ENCODE results near the gene LONP1. TPM values are rescaled to one million over a fixed set of nuclear protein-coding genes. Genes with fewer than 3 reads are reported as not detected.
"Not testable (repeated sequence)": the region's sequence is repeated elsewhere in the genome, so short reads cannot be mapped to it uniquely, and the experiment has no call there.

The LONP1 gene
- total RNA-seq: 30.7 TPM

DNA sequence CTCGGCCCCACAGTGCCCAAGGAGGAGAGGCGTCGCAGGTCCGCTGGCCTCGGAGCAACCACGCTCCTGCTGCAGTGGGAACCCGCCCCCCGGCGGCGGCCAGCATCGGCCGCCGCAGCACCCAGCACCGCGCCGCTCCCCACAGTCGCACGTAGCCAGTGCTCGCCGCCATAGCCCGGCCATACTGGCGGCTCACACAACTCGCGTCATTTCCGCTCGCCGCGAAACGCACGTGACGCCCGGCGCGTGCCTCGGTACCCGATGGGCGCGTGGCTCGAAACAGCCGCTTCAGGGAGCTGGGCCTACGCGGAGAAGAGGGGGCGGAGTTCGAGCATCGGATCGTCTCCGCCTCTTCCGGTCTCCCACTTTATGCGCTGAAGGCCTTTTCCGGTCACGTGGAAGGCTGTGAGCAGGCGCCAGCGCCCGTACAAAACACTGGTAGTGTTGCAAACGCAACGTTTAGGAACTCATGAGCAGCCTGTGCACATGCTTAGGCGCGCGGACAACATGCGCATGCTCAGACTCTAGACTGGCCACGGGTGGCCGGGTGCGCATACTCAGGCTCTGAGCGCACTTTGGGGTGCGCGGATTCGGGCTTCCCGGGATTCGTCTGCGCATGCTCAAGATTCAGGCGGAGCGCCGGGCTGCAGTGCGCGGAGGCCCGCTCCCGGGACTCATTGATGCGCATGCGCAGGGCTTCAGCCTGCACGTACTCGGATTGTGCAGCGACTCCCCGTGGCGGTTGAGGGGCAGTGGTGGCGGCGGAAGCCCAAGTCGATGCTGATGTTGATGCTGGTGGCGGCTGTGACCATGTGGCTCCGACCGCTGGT is at the start of gene LONP1, which contains the start of gene CATSPERD:
TSS of gene LONP1 (minus strand) at position 186 of the 830 bp plus-strand sequence. CDS start at position 172, 14 bp downstream.
TSS of gene CATSPERD (plus strand) at position 677 of the 830 bp plus-strand sequence. CDS start at position 778, 101 bp downstream.
- DNase-seq: peak; percentile 99

- no peak for DNase-seq
These were observed 48.0 kb upstream of the LONP1 start for GRCh38 chr19:5767949-5768348.

DNA sequence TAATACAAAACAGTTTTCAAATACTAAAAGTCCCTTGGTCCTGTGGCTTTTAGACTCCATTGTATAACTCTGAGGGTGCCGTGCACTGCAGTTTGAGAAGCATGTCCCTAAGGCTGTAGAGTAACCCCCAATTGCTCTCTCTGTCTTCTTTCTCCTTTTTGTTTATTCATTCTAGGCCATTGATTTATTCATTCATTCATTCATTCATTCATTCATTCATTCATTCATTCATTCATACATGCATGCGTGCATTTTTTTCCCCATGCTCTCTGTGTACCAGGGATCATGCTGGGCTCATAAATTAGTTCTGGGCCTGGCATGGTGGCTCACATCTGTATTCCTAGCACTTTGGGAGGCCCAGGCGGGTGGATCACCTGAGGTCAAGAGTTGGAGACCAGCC is 45.3 kb upstream of the LONP1 start:
- no peak for DNase-seq

GRCh38 chr19:5762608-5763217 is 42.8 kb upstream of the LONP1 start:
- no peak for DNase-seq

GRCh38 chr19:5753743-5754142 is 33.8 kb upstream of the LONP1 start:
- no peak for DNase-seq

DNA sequence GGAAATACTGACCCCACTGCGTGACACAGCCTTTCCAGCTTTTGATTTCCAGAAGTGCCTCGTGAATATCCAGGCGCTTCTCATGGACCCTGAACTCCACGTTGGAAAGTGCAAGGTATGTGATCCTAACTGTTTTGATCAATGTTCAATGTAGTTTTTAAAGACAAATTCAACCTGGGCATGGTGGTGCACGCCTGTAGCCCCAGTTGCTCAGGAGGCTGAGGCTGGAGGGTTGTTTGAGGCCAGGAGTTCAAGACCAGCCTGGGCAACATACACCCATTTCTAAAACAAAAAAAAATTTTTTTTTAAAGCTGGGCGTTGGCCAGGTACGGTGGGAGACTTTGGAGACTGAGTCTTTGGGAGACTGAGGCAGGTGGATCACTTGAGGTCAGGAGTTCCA is 31.8 kb upstream of the LONP1 start:
- no peak for DNase-seq

DNA sequence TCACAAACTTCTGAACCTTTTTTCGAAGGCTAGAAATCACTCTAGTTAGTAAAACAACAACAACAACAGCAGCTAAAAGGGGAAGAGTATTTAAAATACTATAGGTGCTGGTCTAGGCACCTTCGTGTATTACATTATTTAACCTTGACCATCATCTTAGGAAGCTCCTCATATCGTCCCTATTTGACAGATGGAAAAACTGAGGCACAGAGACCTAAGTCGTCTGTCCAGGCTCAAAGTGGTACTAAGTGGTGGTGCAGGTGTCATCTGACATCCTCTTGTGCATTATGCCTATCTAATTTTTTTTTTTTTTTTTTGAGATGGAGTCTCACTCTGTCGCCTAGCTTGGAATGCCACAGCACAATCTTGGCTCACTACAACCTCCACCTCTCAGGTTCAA is 29.6 kb upstream of the LONP1 start:
- DNase-seq: no peak

DNA sequence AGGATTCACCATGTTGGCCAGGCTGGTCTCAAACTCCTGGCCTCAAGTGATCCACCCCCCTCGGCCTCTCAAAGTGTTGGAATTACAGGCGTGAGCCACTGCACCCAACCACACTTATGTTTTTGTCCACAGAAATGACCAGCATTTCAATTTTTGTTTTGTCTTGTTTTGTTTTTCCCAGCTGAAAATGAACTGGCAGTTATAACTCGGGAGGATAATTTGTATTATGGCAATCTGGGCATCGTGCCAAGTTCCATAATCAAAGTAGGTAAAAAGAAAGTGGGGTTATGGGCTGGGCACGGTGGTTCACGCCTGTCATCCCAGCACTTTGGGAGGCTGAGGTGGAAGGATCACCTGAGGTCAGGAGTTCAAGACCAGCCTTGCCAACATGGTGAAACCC is 29.0 kb upstream of the LONP1 start:
- DNase-seq: not testable (repeated sequence)

DNA sequence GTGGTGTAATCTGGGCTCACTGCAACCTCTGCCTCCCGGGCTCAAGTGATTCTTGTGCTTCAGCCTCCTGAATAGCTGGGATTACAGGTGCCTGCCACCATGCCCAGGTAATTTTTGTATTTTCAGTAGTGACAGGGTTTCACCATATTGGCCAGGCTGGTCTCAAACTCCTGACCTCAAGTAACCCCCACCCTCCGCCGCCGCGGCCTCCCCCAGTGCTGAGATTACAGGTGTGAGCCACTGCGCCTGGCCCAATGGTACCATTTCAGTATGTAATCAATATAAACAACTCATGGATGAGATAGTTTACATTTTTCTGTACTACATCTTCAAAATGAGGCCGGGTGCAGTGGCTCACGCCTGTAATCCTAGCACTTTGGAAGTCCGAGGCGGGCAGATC is 25.1 kb upstream of the LONP1 start:
- DNase-seq: not testable (repeated sequence)

- DNase-seq: no peak
These were observed 23.7 kb upstream of the LONP1 start for GRCh38 chr19:5743630-5744029.

- no peak for DNase-seq
These were observed 22.1 kb upstream of the LONP1 start for GRCh38 chr19:5742051-5742450.

GRCh38 chr19:5738423-5738822 is 18.5 kb upstream of the LONP1 start:
- DNase-seq: no peak

DNA sequence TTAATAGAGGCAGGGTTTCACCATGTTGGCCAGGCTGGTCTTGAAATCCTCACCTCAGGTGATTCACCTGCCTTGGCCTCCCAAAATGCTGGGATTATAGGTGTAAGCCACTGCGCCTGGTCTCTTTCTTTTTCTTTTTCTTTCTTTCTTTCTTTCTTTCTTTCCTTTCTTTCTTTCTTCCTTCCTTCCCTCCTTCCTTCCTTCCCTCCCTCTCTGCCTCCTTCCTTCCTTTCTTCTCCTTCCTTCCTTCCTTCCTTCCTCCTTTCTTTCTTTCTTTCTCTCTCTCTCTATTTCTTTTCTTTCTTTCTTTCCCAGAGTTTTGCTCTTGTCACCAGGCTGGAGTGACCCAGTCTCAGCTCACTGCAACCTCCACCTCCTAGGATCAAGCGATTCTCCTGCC is 13.2 kb upstream of the LONP1 start:
- not testable (repeated sequence) for DNase-seq

DNA sequence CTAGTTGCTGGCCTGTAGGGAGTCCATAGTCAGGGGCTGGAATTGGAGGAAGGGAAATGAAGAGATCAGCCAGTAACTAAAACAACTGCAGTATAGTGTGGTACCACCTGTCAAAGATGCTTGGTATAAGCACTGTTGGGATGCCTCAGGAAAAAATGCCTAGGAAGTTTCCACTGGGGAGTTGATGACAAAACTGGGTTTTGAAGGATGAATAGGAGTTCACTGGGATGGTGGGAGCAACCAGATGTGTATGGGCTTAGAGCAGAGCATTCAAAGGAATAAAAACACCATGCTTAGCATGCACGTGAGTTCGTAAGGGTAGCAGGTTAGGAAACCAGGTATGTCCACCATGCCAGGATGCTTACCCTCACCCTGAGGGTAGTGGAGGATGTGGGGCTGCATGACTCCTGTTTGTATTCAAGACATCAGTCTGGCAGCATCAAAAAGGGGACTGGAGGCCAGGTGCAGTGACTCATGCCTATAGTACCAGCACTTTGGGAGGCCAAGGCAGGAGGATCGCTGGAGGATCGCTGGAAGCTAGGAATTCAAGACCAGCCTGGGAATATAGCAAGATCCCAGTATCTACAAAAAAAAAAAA is 7.6 kb upstream of the LONP1 start:
- no peak for DNase-seq

DNA sequence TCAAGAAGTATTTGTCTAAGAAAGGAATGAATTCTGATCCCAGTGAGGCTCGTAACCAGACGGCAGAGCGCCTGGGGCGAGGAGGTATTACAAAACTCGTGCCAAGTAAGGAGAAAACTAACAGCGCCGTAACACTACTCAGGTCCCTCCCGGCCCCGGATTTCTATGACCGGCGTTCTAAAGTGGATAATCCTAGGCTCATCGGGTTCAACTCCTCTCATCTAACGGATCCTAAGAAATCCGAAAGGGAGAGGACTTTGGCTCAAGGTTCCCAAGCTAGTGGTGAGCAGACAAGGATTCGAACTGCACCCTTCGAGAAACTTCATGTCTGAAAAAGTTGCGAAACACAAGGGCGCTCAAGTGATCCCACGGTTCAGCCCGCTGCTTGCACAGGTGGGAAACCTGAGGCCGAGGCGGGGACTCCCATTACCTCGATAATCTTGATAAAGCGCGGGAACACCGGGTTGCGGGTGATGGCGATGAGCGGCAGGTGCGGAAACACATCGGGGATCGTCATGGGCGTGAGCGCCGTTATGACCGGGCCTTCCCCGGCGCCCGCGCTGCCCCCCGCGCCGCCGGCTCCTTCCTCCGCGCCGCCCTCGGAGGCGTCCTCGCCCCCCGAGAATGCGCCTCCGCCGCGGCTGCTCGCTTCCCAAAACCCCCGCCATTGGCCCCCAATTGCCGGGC is 529 bp downstream of the LONP1 start:
- no peak for DNase-seq

DNA sequence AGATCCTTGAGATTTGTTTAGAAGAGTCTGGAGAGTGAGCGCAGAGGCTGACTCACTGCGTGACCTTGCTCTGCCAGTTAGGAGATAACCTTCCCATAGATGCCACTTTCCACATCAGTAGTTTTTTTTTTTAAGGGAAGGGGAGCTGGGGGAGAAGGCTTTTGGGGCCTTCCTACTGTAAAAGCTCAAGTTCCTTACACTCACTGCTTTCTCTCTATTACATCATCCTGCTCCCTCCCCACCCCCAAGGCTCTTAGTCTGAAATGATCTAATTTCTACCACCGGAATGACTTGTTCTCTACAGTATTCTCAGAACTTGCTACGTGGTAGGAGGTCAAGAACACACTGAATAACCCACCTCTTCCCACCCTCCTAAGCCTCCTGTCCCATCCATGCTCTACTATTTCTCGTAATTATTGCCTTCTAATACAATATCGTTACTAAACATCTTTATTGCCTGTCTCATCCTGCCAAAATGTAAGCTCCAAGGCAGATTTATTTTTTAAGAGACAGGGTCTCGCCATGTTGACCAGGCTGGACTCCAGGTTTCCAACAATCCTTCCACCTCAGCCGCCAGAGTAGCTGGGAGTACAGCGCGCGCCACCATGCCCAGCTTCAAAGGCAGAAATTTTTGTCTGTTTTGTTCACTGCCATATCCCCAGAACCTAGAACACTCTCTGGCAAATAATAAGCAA is 1.2 kb downstream of the LONP1 start:
- no peak for DNase-seq

- no peak for DNase-seq
These were observed 1.8 kb downstream of the LONP1 start for GRCh38 chr19:5718037-5718578.

DNA sequence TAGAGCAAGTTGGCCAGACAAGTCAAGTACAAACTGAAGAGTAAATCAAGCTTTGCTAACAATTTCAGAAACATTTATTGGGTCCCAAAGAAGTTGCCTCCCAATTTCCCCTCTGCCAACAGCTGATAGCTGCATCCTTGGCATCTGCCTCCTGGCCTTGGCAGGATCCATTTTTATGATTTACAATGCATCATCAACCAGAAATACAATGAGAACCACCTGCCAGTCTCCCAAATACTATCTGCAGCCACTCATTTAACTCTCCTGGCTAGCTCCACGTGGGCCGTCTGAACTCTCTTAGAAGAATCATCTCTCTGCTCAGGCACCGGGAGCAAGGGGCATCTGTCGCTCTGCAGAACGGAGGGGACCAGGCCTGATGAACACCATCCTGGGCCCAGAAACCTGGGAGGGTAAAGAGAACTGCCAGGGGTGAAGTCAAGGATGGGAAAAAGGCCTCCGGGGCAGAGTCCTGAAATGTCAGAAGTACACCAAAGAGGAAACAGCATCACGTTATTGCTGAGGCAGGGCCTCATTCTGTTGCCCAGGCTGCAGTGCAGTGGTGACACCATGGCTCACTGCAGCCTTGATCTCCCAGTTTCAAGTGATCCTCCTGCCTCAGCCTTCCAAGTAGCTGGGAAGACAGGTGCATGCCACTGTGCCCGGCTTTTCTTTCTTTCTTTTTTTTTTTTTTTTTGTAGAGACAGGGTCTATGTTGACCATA is 2.6 kb downstream of the LONP1 start:
- DNase-seq: no peak

DNA sequence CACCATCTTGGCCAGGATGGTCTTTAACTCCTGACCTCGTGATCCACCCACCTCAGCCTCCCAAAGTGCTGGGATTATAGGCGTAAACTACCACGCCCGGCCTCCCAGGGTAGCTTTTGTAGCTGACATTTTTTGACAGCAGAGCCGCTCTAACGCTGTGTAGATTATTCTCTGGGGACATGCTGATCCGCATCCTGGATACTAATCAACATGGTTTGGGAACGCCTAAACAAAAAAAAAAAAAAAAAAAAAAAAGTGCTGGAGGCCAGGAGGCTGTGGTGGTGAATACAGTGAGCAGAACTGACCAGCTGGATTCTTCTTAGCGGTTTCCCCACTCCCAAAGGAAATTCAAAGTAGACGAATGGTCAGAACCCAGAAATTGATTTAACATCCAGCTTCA is 5.1 kb downstream of the LONP1 start:
- no peak for DNase-seq

DNA sequence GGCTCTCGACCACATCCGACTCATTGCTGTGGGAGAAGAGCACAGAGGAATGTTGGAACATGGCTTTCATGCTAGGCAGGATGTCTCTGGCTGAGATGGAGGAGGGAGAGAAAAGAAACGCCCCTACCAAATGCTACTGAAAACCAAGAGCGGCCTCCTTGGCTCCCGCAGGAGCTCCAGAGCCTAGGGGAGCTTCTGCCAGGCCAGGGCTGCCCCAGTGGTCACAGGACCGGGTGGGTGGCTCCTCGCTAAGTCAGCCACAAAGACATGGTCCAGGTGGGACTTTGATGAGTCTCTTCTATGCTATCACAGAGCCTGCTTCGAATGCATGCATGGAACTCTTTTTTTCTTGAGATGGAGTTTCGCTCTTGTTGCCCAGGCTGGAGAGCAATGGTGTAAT is 6.7 kb downstream of the LONP1 start:
- DNase-seq: no peak

- DNase-seq: no peak
These were observed 8.2 kb downstream of the LONP1 start for GRCh38 chr19:5711713-5712161.
